ENCODE data around the gene GNG7. TPM values are rescaled to one million over a fixed set of nuclear protein-coding genes. Genes with fewer than 3 reads are reported as not detected.
A peak's percentile ranks its signal among the peaks of the same experiment; 100 is the strongest.
"Not testable (repeated sequence)": the region's sequence is repeated elsewhere in the genome, so short reads cannot be mapped to it uniquely, and the experiment has no call there.

GNG7 gene
- total RNA-seq, 3 donors from 2014 or later = 0.33 to 0.55 (median 0.48) TPM

GRCh38 chr19:2627855-2628254 is 74.6 kb downstream of the GNG7 start:
- Mint-ChIP-seq H3K4me3 (no peak overlapping the region), H3K27me3 (ENCODE audit: low read depth) (no peaks in the 10 kb centered on the region), H3K4me1 (ENCODE audit: low read depth) (peaks cover 54% of the 10 kb centered on the region), H3K36me3 (ENCODE audit: insufficient read depth) (no peaks in the 10 kb centered on the region), H3K9me3 (peaks cover 14% of the 10 kb centered on the region)
- DNase-seq (no peak), ATAC-seq (peak; percentile 42 to 51)

GRCh38 chr19:2627319-2627829 is 75.1 kb downstream of the GNG7 start:
- Mint-ChIP-seq H3K27me3 (ENCODE audit: low read depth) (no peaks in the 10 kb centered on the region), H3K4me1 (ENCODE audit: low read depth) (peaks cover 55% of the 10 kb centered on the region)
- ATAC-seq = peak; percentile 86 to 90

GRCh38 chr19:2625434-2625833 is 77.1 kb downstream of the GNG7 start:
- Mint-ChIP-seq H3K9me3 (peaks cover 14% of the 10 kb centered on the region), H3K36me3 (ENCODE audit: insufficient read depth) (no peaks in the 10 kb centered on the region), H3K4me3 (no peak overlapping the region), H3K27me3 (ENCODE audit: low read depth) (no peaks in the 10 kb centered on the region), H3K4me1 (ENCODE audit: low read depth) (peaks cover 62% of the 10 kb centered on the region)
- ATAC-seq (no peak), DNase-seq (no peak)

More at GRCh38 chr19:2627319-2627829, 75.1 kb downstream of the GNG7 start:
- DNase-seq = peak; percentile 42
- peak overlapping the region; percentile 51 for H3K4me3 Mint-ChIP-seq
- H3K36me3 Mint-ChIP-seq (ENCODE audit: insufficient read depth) = no peaks in the 10 kb centered on the region
- H3K9me3 Mint-ChIP-seq = peaks cover 14% of the 10 kb centered on the region

DNA sequence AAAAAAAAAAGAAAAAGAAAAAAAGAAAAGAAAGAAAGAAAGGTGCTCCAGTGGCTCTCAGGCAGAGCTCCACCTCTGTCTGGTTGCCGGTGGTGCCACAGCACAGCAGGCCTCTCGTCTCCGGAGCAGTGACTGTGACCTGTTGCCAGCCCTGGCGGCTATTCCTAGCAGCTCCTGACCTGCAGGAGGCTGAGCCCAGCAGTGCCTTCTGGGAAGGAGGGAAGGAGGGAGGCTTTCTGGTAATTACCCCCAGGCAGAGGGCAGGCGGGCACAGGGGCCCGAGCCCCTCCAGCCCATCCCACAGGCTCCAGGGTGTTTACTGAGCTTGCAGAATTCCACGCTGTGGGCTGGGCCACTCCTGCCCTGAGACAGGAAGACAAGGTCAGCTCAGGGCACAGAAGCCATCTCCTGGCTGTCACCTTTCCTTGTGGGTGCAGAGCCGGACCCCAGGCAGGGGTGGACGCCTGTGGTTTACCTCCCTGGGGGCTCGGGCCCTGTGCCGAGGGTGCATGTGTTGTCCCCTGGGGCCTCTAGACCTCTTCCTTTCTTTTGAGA is 77.9 kb downstream of the GNG7 start:
- Mint-ChIP-seq H3K36me3 (ENCODE audit: insufficient read depth) (no peaks in the 10 kb centered on the region), H3K4me1 (ENCODE audit: low read depth) (peaks cover 61% of the 10 kb centered on the region), H3K4me3 (no peak overlapping the region), H3K27me3 (ENCODE audit: low read depth) (no peaks in the 10 kb centered on the region), H3K9me3 (peaks cover 13% of the 10 kb centered on the region)
- DNase-seq (no peak), ATAC-seq (no peak)

GRCh38 chr19:2623798-2624197 is 78.7 kb downstream of the GNG7 start:
- Mint-ChIP-seq H3K9me3 (peaks cover 9% of the 10 kb centered on the region), H3K4me1 (ENCODE audit: low read depth) (peaks cover 61% of the 10 kb centered on the region), H3K27me3 (ENCODE audit: low read depth) (no peaks in the 10 kb centered on the region), H3K4me3 (no peak overlapping the region), H3K36me3 (ENCODE audit: insufficient read depth) (no peaks in the 10 kb centered on the region)
- DNase-seq (no peak), ATAC-seq (no peak)

GRCh38 chr19:2622371-2622961 is 80.0 kb downstream of the GNG7 start:
- Mint-ChIP-seq H3K4me3 (peak overlapping the region; percentile 66), H3K4me1 (ENCODE audit: low read depth) (peaks cover 62% of the 10 kb centered on the region)
- H3K27me3 Mint-ChIP-seq (ENCODE audit: low read depth); H3K36me3 Mint-ChIP-seq (ENCODE audit: insufficient read depth); ATAC-seq; H3K9me3 Mint-ChIP-seq: not testable (repeated sequence)
- peak; percentile 47 for DNase-seq

GRCh38 chr19:2619076-2619475 is 83.4 kb downstream of the GNG7 start:
- Mint-ChIP-seq H3K9me3 (no peaks in the 10 kb centered on the region), H3K36me3 (ENCODE audit: insufficient read depth) (no peaks in the 10 kb centered on the region), H3K4me3 (peak overlapping the region; percentile 54), H3K4me1 (ENCODE audit: low read depth) (peaks cover 66% of the 10 kb centered on the region), H3K27me3 (ENCODE audit: low read depth) (no peaks in the 10 kb centered on the region)
- ATAC-seq (no peak), DNase-seq (no peak)

- peak; percentile 87 for DNase-seq
- no peaks in the 10 kb centered on the region for H3K36me3 Mint-ChIP-seq (ENCODE audit: insufficient read depth)
- H3K4me3 Mint-ChIP-seq = peak overlapping the region; percentile 54
- ATAC-seq = peak in 1 of 2 donors; percentile 22
- H3K4me1 Mint-ChIP-seq (ENCODE audit: low read depth) = peaks cover 68% of the 10 kb centered on the region
- no peaks in the 10 kb centered on the region for H3K9me3 Mint-ChIP-seq
- no peaks in the 10 kb centered on the region for H3K27me3 Mint-ChIP-seq (ENCODE audit: low read depth)
These were observed 83.9 kb downstream of the GNG7 start for GRCh38 chr19:2618611-2619010.

- Mint-ChIP-seq H3K9me3 (no peaks in the 10 kb centered on the region), H3K4me3 (peak overlapping the region; percentile 59), H3K27me3 (ENCODE audit: low read depth) (no peaks in the 10 kb centered on the region), H3K36me3 (ENCODE audit: insufficient read depth) (no peaks in the 10 kb centered on the region), H3K4me1 (ENCODE audit: low read depth) (peaks cover 70% of the 10 kb centered on the region)
- no peak for ATAC-seq
- no peak for DNase-seq
These were observed 84.9 kb downstream of the GNG7 start for GRCh38 chr19:2617393-2618165.

- H3K36me3 Mint-ChIP-seq (ENCODE audit: insufficient read depth) = no peaks in the 10 kb centered on the region
- DNase-seq (no peak), ATAC-seq (no peak)
- H3K9me3 Mint-ChIP-seq = no peaks in the 10 kb centered on the region
- no peak overlapping the region for H3K4me3 Mint-ChIP-seq
- no peaks in the 10 kb centered on the region for H3K27me3 Mint-ChIP-seq (ENCODE audit: low read depth)
- H3K4me1 Mint-ChIP-seq (ENCODE audit: low read depth) = peaks cover 68% of the 10 kb centered on the region
These were observed 85.6 kb downstream of the GNG7 start for GRCh38 chr19:2616741-2617392.

DNA sequence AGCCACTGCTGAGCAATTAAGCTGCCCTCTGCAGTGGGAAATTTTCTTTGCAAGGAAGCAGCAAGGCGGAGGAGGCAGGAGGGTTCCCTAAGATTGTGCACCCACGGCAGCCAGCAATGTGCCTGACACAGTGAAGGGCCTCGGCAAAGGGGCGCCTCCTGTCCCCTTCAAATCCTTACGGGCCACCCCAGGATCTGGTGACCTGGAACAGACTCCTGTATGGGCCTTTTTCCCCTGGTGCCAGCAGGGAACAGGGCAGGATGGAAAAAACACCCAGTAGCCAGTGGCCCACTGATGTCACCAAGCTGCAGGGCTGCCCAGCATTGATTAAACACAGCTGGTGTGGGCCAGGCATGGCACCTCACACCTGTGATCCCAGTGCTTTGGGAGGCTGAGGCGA is 86.7 kb downstream of the GNG7 start:
- H3K27me3 Mint-ChIP-seq (ENCODE audit: low read depth) = no peaks in the 10 kb centered on the region
- peaks cover 61% of the 10 kb centered on the region for H3K4me1 Mint-ChIP-seq (ENCODE audit: low read depth)
- no peak for ATAC-seq
- no peak overlapping the region for H3K4me3 Mint-ChIP-seq
- H3K9me3 Mint-ChIP-seq = no peaks in the 10 kb centered on the region
- no peaks in the 10 kb centered on the region for H3K36me3 Mint-ChIP-seq (ENCODE audit: insufficient read depth)
- no peak for DNase-seq

- no peak overlapping the region for H3K4me3 Mint-ChIP-seq
- peaks cover 54% of the 10 kb centered on the region for H3K4me1 Mint-ChIP-seq (ENCODE audit: low read depth)
These were observed 88.8 kb downstream of the GNG7 start for GRCh38 chr19:2613507-2614295.

GRCh38 chr19:2612619-2613249 is 89.8 kb downstream of the GNG7 start:
- Mint-ChIP-seq H3K36me3 (ENCODE audit: insufficient read depth) (no peaks in the 10 kb centered on the region), H3K4me3 (no peak overlapping the region), H3K4me1 (ENCODE audit: low read depth) (peaks cover 52% of the 10 kb centered on the region), H3K9me3 (no peaks in the 10 kb centered on the region), H3K27me3 (ENCODE audit: low read depth) (peaks cover 12% of the 10 kb centered on the region)
- ATAC-seq (no peak), DNase-seq (no peak)

More at GRCh38 chr19:2613507-2614295, 88.8 kb downstream of the GNG7 start:
- Mint-ChIP-seq H3K36me3 (ENCODE audit: insufficient read depth) (no peaks in the 10 kb centered on the region), H3K27me3 (ENCODE audit: low read depth) (peaks cover 9% of the 10 kb centered on the region), H3K9me3 (no peaks in the 10 kb centered on the region)
- ATAC-seq = peak; percentile 53 to 57
- DNase-seq = peak; percentile 65

All from activated T-cell treated with anti-CD3 and anti-CD28 coated beads, Interleukin-2, amount 50 U/mL, for 4 hours (primary cell).